Loucy (cell line): ENCODE measurements around the gene EFEMP1.

ENCODE experiments used
- CTCF ChIP-seq: fragments of 200-600 bp; sonication (generic); conservative IDR thresholded peaks from 2 replicates; pipeline ENCODE4 v1.5.1; 2014; ENCODE audit warnings: mild to moderate bottlenecking, antibody characterized with exemption, low read length
- EZH2phosphoT487 ChIP-seq: fragments of 200-600 bp; IDR thresholded peaks from 2 replicates; pipeline ENCODE4 v1.6.1; 2018; ENCODE audit warnings: antibody characterized with exemption, mild to moderate bottlenecking, moderate library complexity, borderline replicate concordance

GRCh38 chr2:55946793-55947192, 23.2 kb upstream of the EFEMP1 start:
- no peak for TF ChIP-seq CTCF
- no peak for TF ChIP-seq EZH2phosphoT487
